Measurements from ENCODE around the gene SPRR5.

Gene SPRR5

DNA sequence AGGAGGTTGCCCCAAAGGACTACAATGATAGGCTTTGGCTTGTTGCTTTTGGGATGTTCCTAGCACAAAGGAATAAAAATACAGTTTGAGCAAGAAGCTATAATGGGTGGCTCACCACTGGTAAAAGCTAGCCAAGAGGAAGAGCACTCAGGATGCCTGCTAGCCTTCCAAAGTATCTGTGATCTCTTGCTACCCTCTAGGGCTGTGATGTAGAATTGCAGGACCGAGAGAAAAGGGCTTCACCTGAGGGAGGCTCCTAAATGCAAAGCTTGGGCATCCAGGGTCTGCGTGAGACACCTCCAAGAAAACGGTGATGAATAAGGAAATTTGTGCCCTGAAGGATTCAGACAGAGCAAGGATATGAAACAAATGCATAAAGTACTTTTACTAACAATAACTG is 20.9 kb upstream of the SPRR5 start:
- Mint-ChIP-seq H3K27ac (no peak overlapping the region), H3K4me3 (no peak overlapping the region), H3K27me3 (peaks cover 1% of the 10 kb centered on the region), H3K9me3 (no peaks in the 10 kb centered on the region), H3K36me3 (ENCODE audit: low read depth) (no peaks in the 10 kb centered on the region), H3K4me1 (ENCODE audit: low read depth) (no peaks in the 10 kb centered on the region)
- intact Hi-C loops (cut with micrococcal nuclease), result no loop called here

DNA sequence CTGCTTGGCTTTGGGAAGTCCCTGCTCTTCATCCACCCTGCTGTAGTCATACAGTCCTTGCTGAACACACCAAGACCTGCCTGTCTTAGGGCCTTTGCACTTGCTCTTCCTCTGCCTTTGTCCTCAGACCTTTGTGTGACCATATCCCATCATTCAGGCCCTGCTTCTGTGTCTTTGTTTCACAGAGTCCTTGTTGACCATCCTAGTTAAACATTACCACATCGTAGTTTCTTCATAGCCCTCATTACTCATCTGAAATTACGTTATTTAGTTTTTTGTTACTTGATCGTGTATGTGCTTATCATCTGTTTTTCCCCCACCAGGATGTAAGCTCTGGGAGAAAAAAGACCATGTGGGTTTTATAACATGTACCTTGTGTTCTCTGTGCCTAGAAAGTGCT is 18.3 kb upstream of the SPRR5 start:
- H3K4me1 Mint-ChIP-seq (ENCODE audit: low read depth), result no peaks in the 10 kb centered on the region
- no peak overlapping the region for H3K4me3 Mint-ChIP-seq
- no peaks in the 10 kb centered on the region for H3K9me3 Mint-ChIP-seq
- H3K27ac Mint-ChIP-seq, result no peak overlapping the region
- intact Hi-C loops (cut with micrococcal nuclease), result no loop called here
- H3K36me3 Mint-ChIP-seq (ENCODE audit: low read depth), result no peaks in the 10 kb centered on the region
- peaks cover 7% of the 10 kb centered on the region for H3K27me3 Mint-ChIP-seq

DNA sequence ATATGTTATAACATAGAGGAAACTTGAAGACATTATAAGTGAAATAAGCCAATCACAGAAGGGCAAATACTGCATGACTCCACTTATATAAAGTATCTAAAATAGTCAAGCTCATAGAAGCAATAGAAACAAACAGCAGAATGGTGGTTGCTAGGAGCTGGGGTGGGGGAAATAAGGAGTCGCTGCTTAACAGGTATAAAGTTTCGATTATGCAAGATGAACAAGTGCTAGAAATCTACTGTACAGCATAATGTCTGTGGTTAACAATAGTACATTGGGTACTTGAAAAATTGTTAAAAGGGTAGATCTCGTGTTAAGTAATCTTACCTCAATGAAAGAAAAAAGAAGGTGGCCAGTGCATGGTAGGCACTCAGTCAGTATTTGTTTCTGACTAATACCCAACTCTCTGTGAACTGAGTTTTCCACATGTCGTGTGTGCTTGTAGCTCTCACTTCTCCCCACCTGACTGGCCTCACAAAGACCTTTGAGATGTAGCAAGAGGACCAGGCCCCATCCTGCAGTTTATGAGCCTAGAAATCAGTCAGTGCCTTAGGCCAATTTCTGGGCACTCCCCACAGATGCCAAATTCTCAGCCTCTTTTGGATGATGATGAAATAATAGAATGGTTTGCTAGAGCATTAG is 14.7 kb upstream of the SPRR5 start:
- no peak overlapping the region for H3K4me3 Mint-ChIP-seq
- H3K27me3 Mint-ChIP-seq, result peaks cover 10% of the 10 kb centered on the region
- no peaks in the 10 kb centered on the region for H3K9me3 Mint-ChIP-seq
- no peaks in the 10 kb centered on the region for H3K36me3 Mint-ChIP-seq (ENCODE audit: low read depth)
- intact Hi-C loops (cut with micrococcal nuclease), result no loop called here
- no peak overlapping the region for H3K27ac Mint-ChIP-seq
- no peaks in the 10 kb centered on the region for H3K4me1 Mint-ChIP-seq (ENCODE audit: low read depth)

DNA sequence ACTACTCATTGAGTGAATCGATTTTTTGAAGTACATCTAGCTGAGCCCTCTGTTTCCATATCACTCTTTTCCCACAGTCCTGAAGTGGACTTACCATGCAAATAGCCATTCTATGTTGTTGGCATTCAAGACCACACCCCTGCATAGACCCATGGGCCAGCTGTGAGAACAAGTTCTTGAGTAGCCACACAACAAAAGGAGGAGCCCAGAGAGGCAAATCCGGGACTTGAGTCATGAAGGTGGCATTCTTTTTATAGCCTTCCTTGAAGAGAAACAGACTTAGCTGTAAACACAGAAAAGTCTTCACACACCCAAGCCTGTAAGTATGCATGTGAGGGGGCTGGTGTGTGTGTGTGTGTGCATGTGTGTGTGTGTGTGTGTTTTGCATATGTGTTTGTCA is 13.8 kb upstream of the SPRR5 start:
- H3K27ac Mint-ChIP-seq, result no peak overlapping the region
- intact Hi-C loops (cut with micrococcal nuclease), result no loop called here
- H3K9me3 Mint-ChIP-seq, result no peaks in the 10 kb centered on the region
- no peak overlapping the region for H3K4me3 Mint-ChIP-seq
- no peaks in the 10 kb centered on the region for H3K36me3 Mint-ChIP-seq (ENCODE audit: low read depth)
- H3K27me3 Mint-ChIP-seq, result peaks cover 10% of the 10 kb centered on the region
- no peaks in the 10 kb centered on the region for H3K4me1 Mint-ChIP-seq (ENCODE audit: low read depth)

DNA sequence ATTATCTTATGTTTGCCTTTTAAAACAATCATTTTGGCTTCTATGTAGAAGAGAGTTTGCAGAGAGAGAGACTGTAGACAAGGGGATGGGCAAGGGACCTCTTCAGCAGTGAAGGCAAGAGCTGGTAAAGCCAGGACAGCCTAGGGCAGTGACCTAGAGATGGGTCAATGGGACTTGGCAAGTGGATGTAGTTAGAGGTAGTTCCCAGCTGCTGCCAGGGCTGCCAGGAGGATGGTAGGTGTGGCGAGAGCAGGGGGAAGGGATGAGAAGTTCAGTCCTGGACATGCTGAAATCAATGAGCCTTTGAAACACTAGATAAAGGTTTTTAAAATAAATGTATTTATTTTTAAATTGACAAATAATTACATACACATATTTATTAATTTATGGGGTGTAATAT is 6.4 kb upstream of the SPRR5 start:
- H3K27me3 Mint-ChIP-seq, result peaks cover 6% of the 10 kb centered on the region
- no peak overlapping the region for H3K27ac Mint-ChIP-seq
- H3K4me1 Mint-ChIP-seq (ENCODE audit: low read depth), result no peaks in the 10 kb centered on the region
- no peak overlapping the region for H3K4me3 Mint-ChIP-seq
- H3K9me3 Mint-ChIP-seq, result no peaks in the 10 kb centered on the region
- intact Hi-C loops (cut with micrococcal nuclease), result no loop called here
- H3K36me3 Mint-ChIP-seq (ENCODE audit: low read depth), result no peaks in the 10 kb centered on the region

DNA sequence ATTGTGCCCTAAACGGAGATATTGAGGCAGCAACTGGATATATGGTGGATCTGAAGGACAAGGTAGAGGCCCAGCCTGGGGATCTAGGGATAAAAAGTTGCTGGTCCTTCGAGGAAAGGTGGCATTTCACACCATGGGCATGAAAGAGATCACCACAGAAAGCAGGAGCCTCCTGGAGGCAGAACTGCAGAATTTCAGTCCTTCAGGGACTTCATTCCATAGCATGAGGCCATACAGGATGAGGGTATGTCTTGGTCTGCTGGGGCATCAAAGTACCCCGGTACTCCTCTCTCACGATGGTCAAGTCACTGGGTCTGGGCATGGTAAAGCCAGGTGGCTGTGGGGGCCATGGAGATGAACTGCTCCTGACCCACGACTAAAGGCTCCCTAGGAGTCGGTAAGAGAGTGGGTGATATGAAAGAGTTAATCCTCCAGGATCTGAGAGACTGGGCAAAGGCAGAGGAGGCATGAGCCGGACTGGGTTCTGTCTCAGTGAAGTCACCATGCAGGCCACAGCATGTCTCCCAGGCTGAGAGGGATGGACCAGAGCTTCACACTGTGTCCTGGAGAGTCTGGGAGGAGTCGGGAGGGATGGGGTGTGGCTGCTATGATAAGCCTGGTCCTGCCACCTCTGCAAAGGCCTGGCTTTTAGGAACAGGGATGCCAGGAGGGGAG is 5.8 kb upstream of the SPRR5 start:
- no peak overlapping the region for H3K27ac Mint-ChIP-seq
- no peaks in the 10 kb centered on the region for H3K9me3 Mint-ChIP-seq
- H3K4me1 Mint-ChIP-seq (ENCODE audit: low read depth), result no peaks in the 10 kb centered on the region
- intact Hi-C loops (cut with micrococcal nuclease), result no loop called here
- peaks cover 6% of the 10 kb centered on the region for H3K27me3 Mint-ChIP-seq
- H3K4me3 Mint-ChIP-seq, result no peak overlapping the region
- no peaks in the 10 kb centered on the region for H3K36me3 Mint-ChIP-seq (ENCODE audit: low read depth)

DNA sequence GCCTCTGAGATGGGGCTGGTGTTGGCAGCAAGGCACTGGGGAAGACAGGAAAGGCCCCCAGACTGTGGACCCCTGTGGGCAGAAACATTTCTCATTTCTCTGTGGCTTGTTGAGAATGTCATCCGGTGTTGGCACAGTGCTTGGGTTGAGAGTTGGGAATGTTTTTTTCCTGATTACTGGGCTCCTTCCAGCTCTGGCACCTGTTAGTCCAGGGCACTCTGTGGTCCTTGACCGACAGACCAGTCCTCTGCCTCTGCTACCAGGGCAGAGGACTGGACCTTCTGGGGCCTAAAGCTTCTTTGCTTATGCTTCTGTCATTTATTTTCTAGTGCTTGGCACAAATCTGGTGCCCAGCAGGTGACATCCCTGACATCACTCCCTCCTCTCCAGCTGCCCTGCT is 4.8 kb upstream of the SPRR5 start:
- Mint-ChIP-seq H3K9me3 (no peaks in the 10 kb centered on the region), H3K36me3 (ENCODE audit: low read depth) (no peaks in the 10 kb centered on the region), H3K4me3 (no peak overlapping the region), H3K27me3 (peaks cover 6% of the 10 kb centered on the region), H3K4me1 (ENCODE audit: low read depth) (no peaks in the 10 kb centered on the region), H3K27ac (no peak overlapping the region)
- intact Hi-C loops (cut with micrococcal nuclease), result no loop called here

DNA sequence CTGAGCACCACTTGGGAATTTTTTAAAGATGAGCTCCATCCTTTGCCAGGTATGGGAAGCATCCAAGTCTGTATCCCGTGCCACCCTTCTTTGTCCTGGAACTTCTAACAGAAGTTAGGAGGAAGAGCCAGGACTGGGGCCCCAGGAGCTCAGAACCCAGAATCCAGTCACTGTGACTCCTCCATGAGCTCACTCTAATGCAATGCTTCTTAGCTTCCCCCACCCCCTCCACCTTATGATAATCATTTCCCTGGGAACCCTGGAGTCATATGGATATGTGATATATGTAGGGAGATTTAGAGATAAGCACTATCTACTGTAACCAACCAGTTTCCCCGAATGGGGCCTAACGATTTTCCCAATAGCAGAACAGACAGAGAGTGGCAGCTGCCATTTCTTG is 758 bp upstream of the SPRR5 start:
- Mint-ChIP-seq H3K9me3 (no peaks in the 10 kb centered on the region), H3K4me3 (no peak overlapping the region), H3K27ac (no peak overlapping the region), H3K4me1 (ENCODE audit: low read depth) (no peaks in the 10 kb centered on the region), H3K36me3 (ENCODE audit: low read depth) (no peaks in the 10 kb centered on the region), H3K27me3 (peaks cover under 1% of the 10 kb centered on the region)
- intact Hi-C loops (cut with micrococcal nuclease), result no loop called here

DNA sequence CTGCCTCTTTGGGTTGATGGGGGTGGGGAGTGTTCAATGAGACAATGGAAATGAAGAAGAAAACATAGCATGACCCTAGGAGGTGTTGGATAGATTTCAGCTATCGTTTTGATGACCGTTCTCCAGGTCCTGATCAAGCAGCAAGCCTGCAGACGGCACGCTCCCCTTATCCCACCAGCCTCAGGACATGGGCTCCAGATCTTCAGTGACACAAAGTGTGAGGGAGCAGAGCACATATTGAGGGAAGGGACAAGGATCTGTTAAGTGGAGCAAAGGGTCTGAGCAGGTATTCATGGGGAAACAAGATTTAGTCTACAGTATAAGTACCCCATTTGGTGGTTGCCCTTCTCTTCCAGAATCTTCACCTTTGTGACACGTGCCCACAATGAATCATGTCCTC is 4.7 kb downstream of the SPRR5 start:
- Mint-ChIP-seq H3K36me3 (ENCODE audit: low read depth) (no peaks in the 10 kb centered on the region), H3K4me1 (ENCODE audit: low read depth) (no peaks in the 10 kb centered on the region), H3K27ac (no peak overlapping the region), H3K27me3 (peaks cover 1% of the 10 kb centered on the region), H3K9me3 (no peaks in the 10 kb centered on the region), H3K4me3 (no peak overlapping the region)
- intact Hi-C loops (cut with micrococcal nuclease), result no loop called here

DNA sequence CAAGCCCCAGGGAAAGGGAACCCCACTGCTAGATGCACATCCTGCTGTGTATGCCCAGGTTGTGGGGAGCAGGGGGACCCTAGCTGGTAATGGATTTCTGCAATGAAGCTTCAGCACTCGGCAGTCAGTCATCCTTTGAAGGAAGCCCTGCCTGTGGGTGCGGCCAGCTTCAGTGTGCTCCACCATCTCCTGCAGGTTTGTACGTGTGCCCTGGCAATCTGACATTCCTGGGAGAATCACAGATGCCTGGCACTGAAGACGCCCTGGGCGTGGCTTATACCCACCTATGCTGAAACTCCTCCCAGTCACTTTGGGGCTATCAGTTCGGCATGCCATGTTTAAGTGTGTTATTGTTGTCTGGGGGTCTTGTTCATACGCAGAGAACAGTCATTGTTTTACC is 6.8 kb downstream of the SPRR5 start:
- peaks cover 1% of the 10 kb centered on the region for H3K27me3 Mint-ChIP-seq
- H3K36me3 Mint-ChIP-seq (ENCODE audit: low read depth), result no peaks in the 10 kb centered on the region
- no peak overlapping the region for H3K4me3 Mint-ChIP-seq

DNA sequence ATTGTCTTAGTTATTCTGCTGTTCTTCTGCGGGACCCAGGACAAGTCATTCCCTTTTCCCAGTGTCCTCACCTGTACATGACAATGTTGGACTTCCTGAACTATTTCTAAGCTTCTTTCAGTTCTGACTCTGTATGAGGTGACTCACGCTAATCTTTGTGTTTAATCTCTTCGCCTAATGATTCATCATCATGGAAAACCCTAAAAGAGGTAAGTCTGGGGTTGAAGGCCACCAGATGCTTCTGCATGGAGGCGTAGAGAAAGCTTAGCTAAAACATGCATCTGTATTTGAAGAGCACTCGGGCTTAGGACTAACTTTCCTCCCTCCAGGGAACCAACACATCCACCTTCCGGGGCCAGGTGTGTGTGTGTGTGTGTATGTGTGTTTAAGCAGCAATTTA is 7.4 kb downstream of the SPRR5 start:
- Mint-ChIP-seq H3K4me3 (no peak overlapping the region), H3K27ac (no peak overlapping the region), H3K9me3 (no peaks in the 10 kb centered on the region), H3K4me1 (ENCODE audit: low read depth) (no peaks in the 10 kb centered on the region), H3K27me3 (peaks cover 1% of the 10 kb centered on the region), H3K36me3 (ENCODE audit: low read depth) (no peaks in the 10 kb centered on the region)
- intact Hi-C loops (cut with micrococcal nuclease), result no loop called here

More for the DNA sequence above, 6.8 kb downstream of the SPRR5 start:
- Mint-ChIP-seq H3K4me1 (ENCODE audit: low read depth) (no peaks in the 10 kb centered on the region), H3K27ac (no peak overlapping the region), H3K9me3 (no peaks in the 10 kb centered on the region)
- intact Hi-C loops (cut with micrococcal nuclease), result no loop called here

DNA sequence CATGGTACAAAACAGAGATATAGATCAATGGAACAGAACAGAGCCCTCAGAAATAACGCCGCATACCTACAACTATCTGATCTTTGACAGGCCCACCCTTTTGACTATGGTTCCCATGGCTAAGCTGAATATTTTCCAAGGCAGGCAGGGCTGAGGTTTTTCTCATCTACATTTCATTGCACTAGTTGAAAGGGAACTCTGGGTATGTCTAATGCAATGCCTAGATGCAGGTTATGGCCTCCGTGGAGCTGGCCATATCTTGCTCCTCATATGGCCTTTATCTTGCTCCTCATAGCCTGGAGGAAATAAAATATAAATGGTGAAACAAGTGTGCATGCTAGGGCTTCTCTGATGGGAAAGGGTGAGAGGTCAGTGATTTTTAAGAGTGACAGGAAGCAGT is 10.6 kb downstream of the SPRR5 start:
- Mint-ChIP-seq H3K36me3 (ENCODE audit: low read depth) (no peaks in the 10 kb centered on the region), H3K27me3 (peaks cover 1% of the 10 kb centered on the region), H3K9me3 (no peaks in the 10 kb centered on the region), H3K4me1 (ENCODE audit: low read depth) (no peaks in the 10 kb centered on the region), H3K27ac (no peak overlapping the region), H3K4me3 (no peak overlapping the region)
- intact Hi-C loops (cut with micrococcal nuclease), result no loop called here

DNA sequence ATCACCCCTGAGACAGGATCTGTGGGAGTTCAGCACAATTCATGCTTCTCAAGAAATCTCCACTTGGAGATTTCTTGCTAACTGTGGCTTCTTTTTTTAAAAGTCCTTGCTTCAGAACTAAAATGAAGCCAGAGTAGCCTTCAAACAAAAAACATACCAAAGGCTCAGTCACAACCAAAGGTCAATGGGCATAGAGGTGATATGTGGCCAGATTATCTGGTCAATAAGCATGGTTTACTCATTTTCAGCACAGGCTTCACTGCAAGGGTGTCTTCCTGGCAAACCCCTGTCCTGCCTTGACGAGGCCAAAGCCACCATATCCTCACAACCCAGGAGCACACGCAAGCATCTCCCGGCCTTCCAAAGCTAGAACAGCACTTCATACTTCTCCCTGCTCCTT is 12.3 kb downstream of the SPRR5 start:
- Mint-ChIP-seq H3K27me3 (peaks cover 3% of the 10 kb centered on the region), H3K36me3 (ENCODE audit: low read depth) (no peaks in the 10 kb centered on the region), H3K9me3 (no peaks in the 10 kb centered on the region), H3K4me3 (no peak overlapping the region), H3K27ac (no peak overlapping the region), H3K4me1 (ENCODE audit: low read depth) (no peaks in the 10 kb centered on the region)
- intact Hi-C loops (cut with micrococcal nuclease), result no loop called here

DNA sequence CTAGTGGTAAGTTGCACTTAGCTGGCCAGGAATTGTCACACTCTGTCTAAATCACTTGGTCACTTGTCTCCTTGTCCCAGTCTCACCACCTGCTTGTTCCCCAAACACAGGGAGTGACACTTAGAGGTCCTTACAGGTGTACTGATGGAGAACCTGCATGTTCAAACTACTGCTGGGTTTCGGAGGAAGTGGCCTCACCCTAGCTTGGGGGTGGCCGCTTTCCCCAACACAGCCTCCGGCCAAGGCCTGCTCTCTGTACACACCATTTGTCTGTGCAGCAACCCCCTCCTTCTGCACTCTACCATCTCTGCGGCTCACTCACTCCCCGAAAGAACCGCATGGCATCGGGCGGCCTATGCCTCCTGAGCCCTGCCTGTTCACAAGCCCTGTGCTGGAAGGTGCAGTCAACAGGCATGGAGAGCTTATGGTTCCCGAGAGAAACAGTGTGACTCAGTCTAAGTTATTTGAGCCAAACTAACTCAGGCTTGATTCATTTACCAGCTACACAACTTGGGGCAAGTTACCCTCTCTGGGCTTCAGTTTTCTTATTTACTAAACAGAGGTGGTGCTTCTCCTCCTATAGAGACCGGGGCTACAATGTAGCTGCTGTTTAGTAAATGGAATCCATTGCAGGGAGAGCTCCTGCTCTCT is 12.9 kb downstream of the SPRR5 start:
- H3K27ac Mint-ChIP-seq, result no peak overlapping the region
- no peaks in the 10 kb centered on the region for H3K4me1 Mint-ChIP-seq (ENCODE audit: low read depth)
- no peak overlapping the region for H3K4me3 Mint-ChIP-seq
- no peaks in the 10 kb centered on the region for H3K9me3 Mint-ChIP-seq
- peaks cover 2% of the 10 kb centered on the region for H3K27me3 Mint-ChIP-seq
- no peaks in the 10 kb centered on the region for H3K36me3 Mint-ChIP-seq (ENCODE audit: low read depth)
- intact Hi-C loops (cut with micrococcal nuclease), result no loop called here

Data from dendritic cell treated with granulocyte-macrophage colony-stimulating factor and Interleukin-4, amounts not matched to agents 40 ng/mL and 50 ng/mL, for 4 days (primary cell).